Activated T-cell treated with anti-CD3 and anti-CD28 coated beads, Interleukin-2, amount 50 U/mL, for 72 hours (primary cell): Measurements from ENCODE around the gene GGA3. TPM values are rescaled to one million over a fixed set of nuclear protein-coding genes. Genes with fewer than 3 reads are reported as not detected.
A peak's percentile ranks its signal among the peaks of the same experiment; 100 is the strongest.
"Not testable (repeated sequence)": the region's sequence is repeated elsewhere in the genome, so short reads cannot be mapped to it uniquely, and the experiment has no call there.

Experiments
- ATAC-seq, 2 donors: fragments of 150-1000 bp; cut with Tn5 transposase; replicated peaks in 1 of 2; 2 replicates each; pipeline ENCODE4 v1.10.0; 2021; ENCODE audit warnings: moderate library complexity in 2 of 2, mild to moderate bottlenecking in 1 of 2
- DNase-seq, 2 donors: peaks; one replicate each; pipeline ENCODE4 v3.0.0; 2021 to 2022; ENCODE audit warnings: mixed read lengths in 1 of 2
- H3K27ac Mint-ChIP-seq: one replicate; pipeline ENCODE4 v1.8.0; 2022; ENCODE audit warnings: mild to moderate bottlenecking, moderate library complexity, mixed read lengths
- H3K27me3 Mint-ChIP-seq: one replicate; pipeline ENCODE4 v1.8.0; 2022; ENCODE audit warnings: low read depth, mixed read lengths
- H3K36me3 Mint-ChIP-seq, 2 donors: one replicate each; pipeline ENCODE4 v1.8.0; 2022; ENCODE audit warnings: mixed read lengths in 2 of 2, mild to moderate bottlenecking in 1 of 2; ENCODE audit not compliant: insufficient read depth in 2 of 2
- H3K4me1 Mint-ChIP-seq: one replicate; pipeline ENCODE4 v1.8.0; 2022; ENCODE audit warnings: low read depth, mixed read lengths
- H3K4me3 Mint-ChIP-seq, 2 donors: one replicate each; pipeline ENCODE4 v1.8.0; 2022; ENCODE audit warnings: mild to moderate bottlenecking in 2 of 2, mixed read lengths in 2 of 2, moderate library complexity in 2 of 2
- H3K9me3 Mint-ChIP-seq, 2 donors: one replicate each; pipeline ENCODE4 v1.8.0; 2022; ENCODE audit warnings: mixed read lengths in 2 of 2
- total RNA-seq, 2 donors: library from RNA; stranded (reverse); gene quantifications; one replicate each; pipeline ENCODE4 v1.2.3, GENCODE V29; 2022

GGA3 gene
- total RNA-seq, 2 donors from 2014 or later, result 77.1 to 80.9 TPM

DNA sequence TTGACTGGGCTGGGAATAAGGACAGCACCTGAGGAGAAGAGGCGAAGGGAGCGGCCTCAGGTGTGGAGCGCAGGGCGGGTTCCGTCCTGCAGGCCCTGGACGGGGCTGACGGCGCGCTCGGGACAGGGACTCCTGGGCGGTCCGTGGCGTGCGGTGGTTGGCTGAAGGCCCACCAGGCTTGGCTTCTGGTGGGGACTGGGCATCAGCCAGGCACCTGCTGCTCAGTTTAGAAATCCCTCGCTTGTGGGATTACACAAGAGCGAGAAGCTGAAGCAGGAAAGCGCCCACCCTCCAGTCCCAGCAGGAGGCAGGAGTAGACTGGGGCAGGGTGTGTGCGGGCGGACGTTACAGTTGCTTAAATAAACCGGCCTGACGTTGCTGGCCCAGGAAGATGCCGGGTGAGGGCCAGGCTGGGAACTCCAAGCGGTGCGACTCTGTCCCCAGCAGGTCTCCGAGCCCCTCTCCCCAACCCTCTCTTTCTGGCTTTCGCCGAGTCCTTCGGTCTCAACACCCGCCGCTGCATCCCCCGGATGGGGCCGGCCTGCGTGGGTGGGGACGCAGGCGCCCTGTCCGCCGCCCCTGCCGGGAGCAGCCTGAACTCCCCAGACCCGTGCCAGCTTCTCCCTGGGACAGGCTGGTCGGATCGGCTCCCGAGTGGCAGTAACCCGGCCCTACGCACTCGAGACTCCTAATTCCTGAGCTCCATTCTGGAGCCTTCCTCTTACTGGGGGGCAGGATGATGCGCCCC lies 9.0 kb upstream of the GGA3 start:
- peak; percentile 75 to 81 for DNase-seq
- no peaks in the 10 kb centered on the region for H3K27me3 Mint-ChIP-seq
- H3K36me3 Mint-ChIP-seq, result peaks cover 0 to 11% of the 10 kb centered on the region in 2 donors
- ATAC-seq, result peak; percentile 66 to 69
- no peaks in the 10 kb centered on the region for H3K9me3 Mint-ChIP-seq
- H3K27ac Mint-ChIP-seq, result peak overlapping the region; percentile 80
- peak overlapping the region; percentile 89 to 95 for H3K4me3 Mint-ChIP-seq
- H3K4me1 Mint-ChIP-seq, result peaks cover 35% of the 10 kb centered on the region

DNA sequence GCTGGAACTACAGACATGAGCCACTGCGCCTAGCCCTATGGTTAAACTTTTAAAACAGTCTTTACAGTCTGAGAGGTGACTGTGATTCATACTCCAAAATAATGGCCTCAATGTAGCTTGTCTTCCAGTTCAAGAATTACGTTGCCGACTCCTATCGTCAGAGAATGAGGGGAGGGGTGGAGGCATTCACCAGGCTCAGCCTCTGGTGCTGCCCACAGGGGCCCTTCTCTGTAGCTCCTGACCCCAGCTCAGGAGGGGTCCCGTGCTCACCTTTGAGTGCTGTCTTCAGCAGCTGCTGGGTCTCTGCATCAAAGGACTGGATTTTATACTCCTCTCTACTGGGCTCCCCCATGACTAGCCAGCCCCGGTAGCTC lies 8.4 kb upstream of the GGA3 start:
- ATAC-seq, result no peak
- Mint-ChIP-seq H3K27me3 (no peaks in the 10 kb centered on the region), H3K9me3 (no peaks in the 10 kb centered on the region), H3K4me1 (peaks cover 32% of the 10 kb centered on the region), H3K4me3 (peak overlapping the region; percentile 89 to 95), H3K36me3 (peaks cover 0 to 9% of the 10 kb centered on the region in 2 donors), H3K27ac (peak overlapping the region; percentile 48)
- DNase-seq, result no peak

DNA sequence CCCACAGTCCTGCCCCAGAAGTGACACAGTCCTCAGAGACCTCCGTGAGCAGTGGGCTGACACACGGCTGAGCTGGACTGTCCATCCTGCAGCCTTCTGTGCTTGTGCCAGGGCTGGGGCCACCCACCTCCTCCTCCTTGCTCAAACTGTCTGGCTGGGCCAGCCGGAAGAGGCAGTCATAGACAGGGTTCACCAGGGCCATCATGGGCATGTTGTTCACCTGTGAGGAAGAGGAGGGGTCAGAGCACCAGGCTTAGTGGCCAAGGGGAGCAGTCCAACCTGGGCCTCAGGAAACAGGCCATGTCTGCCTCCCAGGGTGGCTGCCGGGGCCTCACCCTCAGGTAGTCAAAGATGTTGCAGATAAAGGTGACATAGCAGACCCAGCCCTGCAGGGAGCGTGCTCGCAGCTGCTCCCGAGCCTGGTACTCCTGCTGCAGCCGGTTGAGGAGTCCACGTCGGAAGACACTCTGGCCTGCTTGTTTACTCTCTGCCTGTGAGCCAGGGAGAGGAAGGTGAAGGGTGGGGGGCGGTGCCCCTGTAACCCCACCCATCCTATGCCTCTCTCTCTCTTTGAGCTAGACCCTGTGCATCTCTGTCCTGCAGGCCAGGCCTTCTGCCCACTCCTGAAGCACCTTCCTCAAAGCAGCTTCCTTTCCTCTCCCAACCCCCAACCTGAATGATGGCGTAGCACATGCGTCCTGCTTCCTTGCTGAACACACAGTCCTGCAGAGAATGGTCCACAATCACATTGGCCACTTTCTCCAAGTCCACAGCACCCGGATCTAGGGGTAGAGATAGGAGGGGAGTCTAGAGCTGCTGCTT lies 6.2 kb upstream of the GGA3 start:
- DNase-seq (no peak), ATAC-seq (no peak)
- Mint-ChIP-seq H3K4me1 (peaks cover 31% of the 10 kb centered on the region), H3K27me3 (no peaks in the 10 kb centered on the region), H3K27ac (peak overlapping the region; percentile 20), H3K9me3 (no peaks in the 10 kb centered on the region), H3K4me3 (no peak overlapping the region), H3K36me3 (peaks cover 0 to 9% of the 10 kb centered on the region in 2 donors)

DNA sequence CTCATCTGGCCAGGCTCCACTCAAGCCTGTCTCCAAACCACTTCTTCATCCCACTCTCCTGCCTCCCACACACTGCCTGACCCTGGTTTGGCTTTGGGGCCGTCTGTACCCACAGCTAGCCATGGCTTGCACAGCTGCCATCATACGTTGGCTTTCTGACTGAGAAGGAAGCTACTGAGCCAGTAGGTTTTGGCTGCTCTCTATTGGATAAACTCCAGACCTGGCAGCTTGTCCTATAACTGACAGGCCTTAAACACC lies 5.7 kb upstream of the GGA3 start:
- no peak overlapping the region for H3K27ac Mint-ChIP-seq
- no peaks in the 10 kb centered on the region for H3K9me3 Mint-ChIP-seq
- DNase-seq (no peak), ATAC-seq (no peak)
- H3K27me3 Mint-ChIP-seq, result no peaks in the 10 kb centered on the region
- peaks cover 2 to 9% of the 10 kb centered on the region in 2 donors for H3K36me3 Mint-ChIP-seq
- no peak overlapping the region for H3K4me3 Mint-ChIP-seq
- peaks cover 32% of the 10 kb centered on the region for H3K4me1 Mint-ChIP-seq

DNA sequence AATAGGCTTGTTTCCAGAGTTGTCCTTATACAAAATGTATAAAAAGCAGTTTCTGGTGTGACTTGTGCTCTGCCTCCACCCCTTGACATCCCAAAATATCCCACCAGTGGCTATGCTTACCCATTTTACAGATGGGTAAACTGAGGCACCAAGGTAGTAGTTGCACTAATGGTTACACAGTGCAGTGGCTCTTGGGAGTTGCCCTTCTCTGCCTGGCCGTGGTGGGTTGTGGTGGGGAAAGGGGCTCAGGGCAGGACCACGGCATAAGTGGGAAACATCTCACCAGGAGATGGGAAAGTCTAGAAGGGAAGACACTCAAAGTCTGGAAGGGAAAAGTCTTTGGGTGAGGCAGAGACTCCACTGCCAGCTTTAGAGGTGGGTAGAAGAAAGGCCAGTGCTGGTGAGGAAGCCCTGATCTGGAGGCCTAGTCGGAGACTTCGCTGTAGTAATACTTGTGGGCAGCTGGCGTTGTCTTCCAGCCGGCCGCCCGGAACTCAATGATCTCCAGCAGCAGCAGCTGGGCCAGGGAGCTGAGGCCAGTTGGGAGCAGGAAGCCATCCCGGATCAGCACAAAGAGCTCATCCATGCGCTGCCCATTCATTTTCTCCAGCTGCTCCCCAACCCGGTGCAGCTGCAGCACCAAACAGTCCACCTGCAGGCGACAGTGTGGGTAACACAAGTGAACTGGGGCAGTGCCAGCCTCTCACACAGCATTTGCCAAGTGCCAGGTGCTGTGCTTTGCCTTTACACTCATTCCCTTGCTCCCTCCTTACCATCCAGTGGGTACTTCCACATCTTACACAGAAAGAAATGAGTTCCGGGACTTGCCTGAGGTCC lies 5.1 kb upstream of the GGA3 start:
- no peak for DNase-seq
- ATAC-seq, result no peak
- Mint-ChIP-seq H3K4me1 (peaks cover 33% of the 10 kb centered on the region), H3K36me3 (peaks cover 4 to 9% of the 10 kb centered on the region in 2 donors), H3K27ac (no peak overlapping the region), H3K4me3 (no peak overlapping the region), H3K9me3 (no peaks in the 10 kb centered on the region), H3K27me3 (no peaks in the 10 kb centered on the region)

DNA sequence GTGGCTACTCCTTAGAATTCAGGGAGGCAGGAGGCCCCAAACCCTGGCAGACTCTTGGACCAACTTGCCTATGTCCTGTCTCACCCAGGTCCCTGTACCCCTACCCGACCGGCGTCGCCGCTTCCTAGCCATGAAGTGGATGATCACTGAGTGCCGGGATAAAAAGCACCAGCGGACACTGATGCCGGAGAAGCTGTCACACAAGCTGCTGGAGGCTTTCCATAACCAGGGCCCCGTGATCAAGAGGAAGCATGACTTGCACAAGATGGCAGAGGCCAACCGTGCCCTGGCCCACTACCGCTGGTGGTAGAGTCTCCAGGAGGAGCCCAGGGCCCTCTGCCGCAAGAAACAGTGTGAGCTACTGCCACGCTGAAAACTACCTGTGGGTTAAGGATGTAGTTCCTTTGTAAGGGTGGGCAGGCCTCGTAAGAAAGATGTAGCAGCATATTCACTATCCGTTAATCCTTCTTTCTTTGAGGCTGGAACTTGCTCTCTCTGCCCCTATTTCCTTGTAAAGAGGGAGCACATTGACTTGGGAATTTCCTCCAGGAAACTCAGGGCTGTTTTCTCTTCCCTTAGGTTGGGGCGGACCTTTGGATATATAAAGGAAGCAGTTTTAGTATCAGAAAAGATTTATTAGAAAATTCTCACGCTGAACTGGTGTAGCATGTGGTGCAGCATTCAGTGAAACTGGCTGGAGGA lies 4.4 kb upstream of the GGA3 start:
- H3K27me3 Mint-ChIP-seq, result no peaks in the 10 kb centered on the region
- DNase-seq (no peak), ATAC-seq (no peak)
- H3K4me1 Mint-ChIP-seq, result peaks cover 33% of the 10 kb centered on the region
- peaks cover 6 to 9% of the 10 kb centered on the region in 2 donors for H3K36me3 Mint-ChIP-seq
- no peak overlapping the region for H3K4me3 Mint-ChIP-seq
- H3K27ac Mint-ChIP-seq, result no peak overlapping the region
- no peaks in the 10 kb centered on the region for H3K9me3 Mint-ChIP-seq

DNA sequence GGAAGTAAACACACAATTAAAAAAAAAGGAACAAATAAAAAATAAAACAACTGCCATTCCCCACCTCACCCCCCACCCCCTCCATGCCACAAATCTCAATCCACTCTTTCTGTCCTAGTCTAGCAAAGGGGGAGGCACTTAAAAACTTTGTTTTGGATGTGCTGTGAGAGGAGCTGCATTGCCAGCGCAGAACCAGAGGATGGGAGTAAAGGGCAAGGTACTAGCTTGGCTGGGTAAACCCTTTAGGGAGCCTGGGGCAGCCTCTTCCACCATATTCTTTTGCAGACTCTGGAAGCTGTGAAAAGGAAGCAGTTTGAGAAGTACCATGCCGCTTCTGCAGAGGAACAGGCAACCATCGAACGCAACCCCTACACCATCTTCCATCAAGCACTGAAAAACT lies 1.6 kb upstream of the GGA3 start:
- Mint-ChIP-seq H3K36me3 (peaks cover 6 to 11% of the 10 kb centered on the region in 2 donors), H3K4me1 (peaks cover 44% of the 10 kb centered on the region), H3K27ac (peak overlapping the region; percentile 100), H3K27me3 (no peaks in the 10 kb centered on the region), H3K9me3 (no peaks in the 10 kb centered on the region), H3K4me3 (peak overlapping the region; percentile 91 to 92)
- ATAC-seq, result no peak
- DNase-seq, result no peak

DNA sequence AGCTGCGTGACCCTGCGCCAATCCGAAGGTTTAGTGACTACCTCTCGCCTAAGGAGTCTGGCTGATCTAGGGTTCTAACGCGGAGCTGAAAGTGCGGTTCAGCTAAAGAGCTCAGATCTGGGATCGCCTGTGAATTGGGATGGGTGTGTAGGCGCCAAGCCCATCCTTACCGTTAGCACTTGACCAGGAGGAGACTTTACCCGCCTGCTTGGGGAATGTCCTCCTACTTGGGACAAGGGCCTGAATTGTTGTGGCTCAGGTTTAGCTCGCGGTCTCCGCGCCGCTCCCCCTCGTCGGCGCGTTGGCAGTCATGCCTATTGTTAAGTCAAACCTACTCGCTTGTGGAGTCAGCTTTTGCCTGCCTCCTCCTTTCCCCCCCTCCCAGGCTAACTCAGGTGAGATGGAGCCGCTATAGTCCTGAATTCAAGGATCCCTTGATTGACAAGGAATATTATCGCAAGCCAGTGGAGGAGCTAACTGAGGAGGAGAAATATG lies 753 bp upstream of the GGA3 start:
- no peaks in the 10 kb centered on the region for H3K9me3 Mint-ChIP-seq
- ATAC-seq (peak in 1 of 2 donors; percentile 14), DNase-seq (peak in 1 of 2 donors; percentile 18)
- H3K27me3 Mint-ChIP-seq, result no peaks in the 10 kb centered on the region
- peak overlapping the region; percentile 91 to 92 for H3K4me3 Mint-ChIP-seq
- peak overlapping the region; percentile 100 for H3K27ac Mint-ChIP-seq
- peaks cover 53% of the 10 kb centered on the region for H3K4me1 Mint-ChIP-seq
- peaks cover 6 to 11% of the 10 kb centered on the region in 2 donors for H3K36me3 Mint-ChIP-seq

DNA sequence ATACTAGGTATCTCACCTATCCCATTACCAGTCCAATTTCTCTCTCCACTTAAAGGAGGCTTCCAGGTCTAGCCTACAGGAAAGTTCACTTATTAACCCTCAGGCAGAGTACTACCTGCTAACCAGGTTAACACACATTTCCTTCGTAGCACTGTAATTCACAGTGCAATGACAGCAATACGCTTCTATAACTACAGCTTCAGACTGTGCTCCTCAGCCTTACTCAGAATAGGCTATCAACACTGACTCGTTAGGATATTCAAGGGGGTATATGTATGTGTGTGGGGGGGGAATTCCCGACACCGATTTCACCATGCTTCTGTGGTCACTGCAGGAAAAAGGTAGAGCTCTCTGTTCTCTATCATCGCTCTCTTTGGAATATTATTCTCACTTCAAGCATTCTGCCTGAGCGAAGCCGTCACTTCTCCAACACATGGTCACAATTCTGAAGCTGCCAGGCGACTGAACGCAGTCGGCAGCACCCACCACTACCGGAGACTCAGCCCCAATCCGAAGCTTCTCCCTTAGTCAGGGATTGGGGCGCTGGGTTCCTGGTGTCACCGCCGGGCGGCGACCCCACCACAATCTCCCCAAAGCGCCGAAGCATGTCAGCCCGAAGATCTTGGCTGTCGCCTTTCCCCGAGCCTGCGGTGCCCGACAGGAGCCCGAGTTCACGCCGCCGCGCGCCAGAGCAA lies 618 bp downstream of the GGA3 start:
- H3K4me3 Mint-ChIP-seq, result peak overlapping the region; percentile 91 to 92
- H3K27ac Mint-ChIP-seq, result peak overlapping the region; percentile 100
- peaks cover 6 to 10% of the 10 kb centered on the region in 2 donors for H3K36me3 Mint-ChIP-seq
- ATAC-seq, result peak; percentile 58 to 65
- H3K4me1 Mint-ChIP-seq, result peaks cover 67% of the 10 kb centered on the region
- no peaks in the 10 kb centered on the region for H3K27me3 Mint-ChIP-seq
- H3K9me3 Mint-ChIP-seq, result no peaks in the 10 kb centered on the region
- DNase-seq, result no peak

DNA sequence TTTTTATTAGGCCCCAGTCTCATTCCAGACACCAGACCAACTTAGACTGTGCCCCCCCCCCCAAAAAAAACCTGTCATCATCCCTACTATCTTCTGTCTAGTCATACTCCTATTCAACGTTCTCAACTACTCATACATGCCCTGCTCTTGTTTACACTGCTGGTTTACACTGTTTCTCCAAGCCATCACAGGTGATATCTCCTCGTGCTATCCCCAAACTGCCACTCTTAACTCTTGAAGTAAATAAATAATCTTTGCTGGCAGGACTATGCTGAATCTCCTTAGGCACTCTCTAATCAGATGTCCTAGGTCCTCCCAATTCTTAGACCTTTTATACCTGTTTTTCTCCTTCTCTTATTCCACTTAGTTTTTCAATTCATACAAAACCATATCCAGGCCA lies 4.2 kb downstream of the GGA3 start:
- H3K9me3 Mint-ChIP-seq, result not testable (repeated sequence)

DNA sequence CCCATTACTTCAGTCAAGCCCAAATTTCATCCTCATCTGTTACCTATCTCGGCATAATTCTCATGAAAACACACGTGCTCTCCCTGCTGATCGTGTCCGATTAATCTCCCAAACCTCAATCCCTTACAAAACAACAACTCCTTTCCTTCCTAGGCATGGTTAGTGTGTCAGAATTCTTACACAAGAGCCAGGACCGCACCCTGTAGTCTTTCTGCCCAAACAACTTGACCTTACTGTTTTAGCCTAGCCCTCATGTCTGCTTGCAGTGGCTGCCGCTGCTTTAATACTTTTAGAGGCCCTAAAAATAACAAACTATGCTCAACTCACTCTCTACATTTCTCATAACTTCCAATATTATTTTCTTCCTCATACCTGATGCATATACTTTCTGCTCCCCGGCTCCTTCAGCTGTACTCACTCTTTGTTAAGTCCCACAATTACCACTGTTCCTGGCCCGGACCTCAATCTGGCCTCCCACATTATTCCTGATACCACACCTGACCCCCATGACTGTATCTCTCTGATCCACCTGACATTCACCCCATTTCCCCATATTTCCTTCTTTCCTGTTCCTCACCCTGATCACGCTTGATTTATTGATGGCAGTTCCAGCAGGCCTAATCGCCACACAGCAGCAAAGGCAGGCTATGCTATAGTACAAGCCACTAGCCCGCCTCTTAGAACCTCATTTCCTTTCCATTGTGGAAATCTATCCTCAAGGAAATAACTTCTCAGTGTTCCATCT lies 5.3 kb downstream of the GGA3 start:
- H3K4me1 Mint-ChIP-seq, result peaks cover 81% of the 10 kb centered on the region
- H3K36me3 Mint-ChIP-seq, ATAC-seq, H3K9me3 Mint-ChIP-seq, H3K27me3 Mint-ChIP-seq, DNase-seq, H3K4me3 Mint-ChIP-seq: not testable (repeated sequence)
- peak overlapping the region; percentile 19 for H3K27ac Mint-ChIP-seq

More for the DNA sequence above, 4.2 kb downstream of the GGA3 start:
- ATAC-seq, H3K36me3 Mint-ChIP-seq, DNase-seq, H3K27me3 Mint-ChIP-seq: not testable (repeated sequence)
- H3K4me1 Mint-ChIP-seq, result peaks cover 73% of the 10 kb centered on the region
- peak overlapping the region in 1 of 2 donors; percentile 12 for H3K4me3 Mint-ChIP-seq
- H3K27ac Mint-ChIP-seq, result peak overlapping the region; percentile 4
